ENCODE measurements around the gene MCF2L2.

MCF2L2 gene

GRCh38 chr3:183160616-183161015 is 267.8 kb downstream of the MCF2L2 start:
- H2AFZ ChIP-seq, result no peak overlapping the region
- H3K36me3 ChIP-seq (ENCODE audit: control insufficient read depth, insufficient read depth, low read length), result no peaks in the 10 kb centered on the region
- H3K9ac ChIP-seq, result no peak overlapping the region
- H3K79me2 ChIP-seq, result no peaks in the 10 kb centered on the region
- H3K4me1 ChIP-seq, result no peaks in the 10 kb centered on the region
- TF ChIP-seq CTCF (IDR thresholded peaks at IDR 0.05), result no peak
- no peak overlapping the region for H3K4me3 ChIP-seq (ENCODE audit: low read depth, low read length)
- H3K27ac ChIP-seq, result no peak overlapping the region
- H3K27me3 ChIP-seq (ENCODE audit: control insufficient read depth, insufficient read depth, low read length), result no peaks in the 10 kb centered on the region
- H3K4me2 ChIP-seq (ENCODE audit: low read length), result no peak overlapping the region
- no peaks in the 10 kb centered on the region for H3K9me3 ChIP-seq (ENCODE audit: control insufficient read depth, low read length)

- TF ChIP-seq CTCF (IDR thresholded peaks at IDR 0.05), result no peak
- H3K4me1 ChIP-seq, result no peaks in the 10 kb centered on the region
- H3K4me3 ChIP-seq (ENCODE audit: low read depth, low read length), result no peak overlapping the region
- H3K9ac ChIP-seq, result no peak overlapping the region
- no peaks in the 10 kb centered on the region for H3K79me2 ChIP-seq
- no peak overlapping the region for H3K27ac ChIP-seq
- no peaks in the 10 kb centered on the region for H3K9me3 ChIP-seq (ENCODE audit: control insufficient read depth, low read length)
- no peaks in the 10 kb centered on the region for H3K36me3 ChIP-seq (ENCODE audit: control insufficient read depth, insufficient read depth, low read length)
- H3K27me3 ChIP-seq (ENCODE audit: control insufficient read depth, insufficient read depth, low read length), result no peaks in the 10 kb centered on the region
- no peak overlapping the region for H3K4me2 ChIP-seq (ENCODE audit: low read length)
- H2AFZ ChIP-seq, result no peak overlapping the region
These were observed 269.1 kb downstream of the MCF2L2 start for GRCh38 chr3:183159333-183159732.

DNA sequence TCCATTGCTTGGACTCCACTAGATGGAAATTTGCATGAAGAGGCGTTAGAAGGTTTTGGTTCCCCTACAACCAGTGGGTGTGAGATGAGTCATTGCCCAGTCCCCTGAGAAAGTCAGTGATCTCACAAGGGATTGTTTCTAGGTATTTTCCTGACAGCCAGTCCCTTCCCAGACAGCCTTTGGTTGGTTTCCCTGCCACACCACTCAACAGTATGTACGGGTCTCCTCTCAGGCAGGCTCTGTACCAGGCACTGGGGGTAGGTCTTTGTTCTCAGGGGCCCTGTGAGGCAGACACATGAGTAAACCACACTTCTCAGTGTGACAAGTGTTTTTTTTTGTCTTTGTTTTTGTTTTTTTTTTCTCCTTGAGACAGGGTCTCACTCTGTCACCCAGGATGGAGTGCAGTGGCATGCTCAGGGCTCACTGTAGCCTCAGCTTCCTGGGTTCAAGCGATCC is 269.8 kb downstream of the MCF2L2 start:
- Histone ChIP-seq H3K36me3 (ENCODE audit: control insufficient read depth, insufficient read depth, low read length) (no peaks in the 10 kb centered on the region), H2AFZ (no peak overlapping the region), H3K4me3 (ENCODE audit: low read depth, low read length) (no peak overlapping the region), H3K27me3 (ENCODE audit: control insufficient read depth, insufficient read depth, low read length) (no peaks in the 10 kb centered on the region), H3K27ac (no peak overlapping the region), H3K79me2 (no peaks in the 10 kb centered on the region), H3K9ac (no peak overlapping the region), H3K9me3 (ENCODE audit: control insufficient read depth, low read length) (no peaks in the 10 kb centered on the region), H3K4me2 (ENCODE audit: low read length) (no peak overlapping the region), H3K4me1 (no peaks in the 10 kb centered on the region)
- no peak for TF ChIP-seq CTCF (IDR thresholded peaks at IDR 0.05)

DNA sequence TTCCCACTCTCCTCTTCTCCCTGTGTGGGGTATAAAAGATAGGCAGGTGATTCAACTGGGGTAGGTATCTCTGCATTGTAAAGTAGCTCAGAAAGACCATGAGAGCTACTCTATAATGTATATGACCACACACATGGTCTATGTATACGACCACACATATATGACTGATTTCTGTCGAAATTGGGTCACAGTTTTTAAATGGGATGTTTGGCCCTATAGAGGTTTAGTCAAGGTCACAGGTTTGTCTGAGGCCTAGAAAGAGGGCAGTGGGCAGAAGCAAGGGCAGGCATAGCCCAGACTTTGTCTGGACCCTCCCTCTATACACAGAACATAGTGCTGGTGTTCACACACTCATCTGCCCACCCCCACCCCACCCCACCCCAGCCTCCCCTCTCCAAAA is 270.3 kb downstream of the MCF2L2 start:
- H3K4me2 ChIP-seq (ENCODE audit: low read length), result no peak overlapping the region
- no peak overlapping the region for H3K4me3 ChIP-seq (ENCODE audit: low read depth, low read length)
- H3K27me3 ChIP-seq (ENCODE audit: control insufficient read depth, insufficient read depth, low read length), result no peaks in the 10 kb centered on the region
- H2AFZ ChIP-seq, result no peak overlapping the region
- no peaks in the 10 kb centered on the region for H3K4me1 ChIP-seq
- no peaks in the 10 kb centered on the region for H3K36me3 ChIP-seq (ENCODE audit: control insufficient read depth, insufficient read depth, low read length)
- TF ChIP-seq CTCF (IDR thresholded peaks at IDR 0.05), result no peak
- H3K9me3 ChIP-seq (ENCODE audit: control insufficient read depth, low read length), result no peaks in the 10 kb centered on the region
- H3K27ac ChIP-seq, result no peak overlapping the region
- H3K9ac ChIP-seq, result no peak overlapping the region
- H3K79me2 ChIP-seq, result no peaks in the 10 kb centered on the region

DNA sequence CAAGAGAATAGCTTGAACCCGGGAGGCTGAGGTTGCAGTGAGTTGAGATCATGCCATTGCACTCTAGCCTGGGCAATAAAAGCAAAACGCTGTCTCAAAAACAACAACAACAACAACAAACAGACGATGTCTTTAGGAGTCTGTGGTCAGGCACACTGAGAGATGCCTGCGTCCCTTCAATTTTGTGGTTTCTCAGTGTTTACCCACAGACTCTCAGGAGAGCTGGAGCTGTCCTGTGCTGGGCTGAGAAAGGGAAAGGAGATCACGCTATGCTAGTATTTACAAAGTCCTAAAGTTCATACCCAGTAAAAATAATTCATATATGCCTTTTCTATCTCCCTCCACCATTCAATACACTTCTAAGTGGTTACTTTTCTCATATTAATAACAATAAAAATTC is 272.2 kb downstream of the MCF2L2 start:
- Histone ChIP-seq H3K27ac (no peak overlapping the region), H3K27me3 (ENCODE audit: control insufficient read depth, insufficient read depth, low read length) (no peaks in the 10 kb centered on the region), H3K4me1 (no peaks in the 10 kb centered on the region), H3K79me2 (no peaks in the 10 kb centered on the region), H3K9ac (no peak overlapping the region), H3K4me2 (ENCODE audit: low read length) (no peak overlapping the region), H3K36me3 (ENCODE audit: control insufficient read depth, insufficient read depth, low read length) (no peaks in the 10 kb centered on the region), H3K9me3 (ENCODE audit: control insufficient read depth, low read length) (no peaks in the 10 kb centered on the region), H2AFZ (no peak overlapping the region), H3K4me3 (ENCODE audit: low read depth, low read length) (no peak overlapping the region)
- no peak for TF ChIP-seq CTCF (IDR thresholded peaks at IDR 0.05)
